ENCODE results near the gene BPTF.
"Not testable (repeated sequence)": the region's sequence is repeated elsewhere in the genome, so short reads cannot be mapped to it uniquely, and the experiment has no call there.

The BPTF gene

GRCh38 chr17:67785504-67785903 is 39.8 kb upstream of the BPTF start:
- no peaks in the 10 kb centered on the region for H3K27me3 ChIP-seq
- no peak for DNase-seq
- H3K36me3 ChIP-seq, result no peaks in the 10 kb centered on the region
- no peaks in the 10 kb centered on the region for H3K4me1 ChIP-seq
- H3K9me3 ChIP-seq, result no peaks in the 10 kb centered on the region
- TF ChIP-seq CTCF (IDR thresholded peaks at IDR 0.05; ENCODE audit: low read depth, low read length), result no peak
- no peak overlapping the region for H3K4me3 ChIP-seq (ENCODE audit: low read depth, low read length)

- Histone ChIP-seq H3K4me3 (ENCODE audit: low read depth, low read length) (no peak overlapping the region), H3K36me3 (no peaks in the 10 kb centered on the region), H3K9me3 (no peaks in the 10 kb centered on the region), H3K27me3 (no peaks in the 10 kb centered on the region), H3K4me1 (no peaks in the 10 kb centered on the region)
- DNase-seq, result peak; percentile 82
- TF ChIP-seq CTCF (IDR thresholded peaks at IDR 0.05; ENCODE audit: low read depth, low read length), result peak; percentile 78
Measured at GRCh38 chr17:67800495-67800928, 24.8 kb upstream of the BPTF start.

- H3K4me3 ChIP-seq (ENCODE audit: low read depth, low read length), result no peak overlapping the region
- no peak for TF ChIP-seq CTCF (IDR thresholded peaks at IDR 0.05; ENCODE audit: low read depth, low read length)
- no peaks in the 10 kb centered on the region for H3K27me3 ChIP-seq
- H3K9me3 ChIP-seq, result no peaks in the 10 kb centered on the region
- DNase-seq, result no peak
- H3K4me1 ChIP-seq, result no peaks in the 10 kb centered on the region
- H3K36me3 ChIP-seq, result no peaks in the 10 kb centered on the region
Measured at GRCh38 chr17:67801626-67802175, 23.6 kb upstream of the BPTF start.

GRCh38 chr17:67810464-67810863 is 14.8 kb upstream of the BPTF start:
- Histone ChIP-seq H3K9me3 (no peaks in the 10 kb centered on the region), H3K4me1 (no peaks in the 10 kb centered on the region), H3K36me3 (no peaks in the 10 kb centered on the region), H3K27me3 (no peaks in the 10 kb centered on the region), H3K4me3 (ENCODE audit: low read depth, low read length) (no peak overlapping the region)
- no peak for TF ChIP-seq CTCF (IDR thresholded peaks at IDR 0.05; ENCODE audit: low read depth, low read length)
- DNase-seq, result no peak

GRCh38 chr17:67812380-67812779 is 12.9 kb upstream of the BPTF start:
- H3K27me3 ChIP-seq; H3K36me3 ChIP-seq; H3K4me1 ChIP-seq; DNase-seq; H3K9me3 ChIP-seq; H3K4me3 ChIP-seq (ENCODE audit: low read depth, low read length): not testable (repeated sequence)

GRCh38 chr17:67813803-67814180 is 11.5 kb upstream of the BPTF start:
- no peaks in the 10 kb centered on the region for H3K4me1 ChIP-seq
- no peaks in the 10 kb centered on the region for H3K36me3 ChIP-seq
- no peaks in the 10 kb centered on the region for H3K9me3 ChIP-seq
- no peak for TF ChIP-seq CTCF (IDR thresholded peaks at IDR 0.05; ENCODE audit: low read depth, low read length)
- DNase-seq, result no peak
- H3K27me3 ChIP-seq, result no peaks in the 10 kb centered on the region
- no peak overlapping the region for H3K4me3 ChIP-seq (ENCODE audit: low read depth, low read length)

All from BE2C (cell line).